HG03575 (cell line): ENCODE measurements around the gene PRKAR1B.

Experiments used
- ATAC-seq: cut with Tn5 transposase; IDR thresholded peaks from one replicate; pipeline ENCODE4 v1.9.1; 2021; ENCODE audit not compliant: unreplicated experiment, insufficient number of reproducible peaks, low FRiP score; ENCODE audit errors: extremely low read depth

Gene PRKAR1B

GRCh38 chr7:602341-603141 is 124.5 kb downstream of the PRKAR1B start:
- ATAC-seq, result no peak

GRCh38 chr7:601595-602340 is 125.3 kb downstream of the PRKAR1B start:
- no peak for ATAC-seq

- no peak for ATAC-seq
These were observed 126.0 kb downstream of the PRKAR1B start for GRCh38 chr7:601036-601594.

- no peak for ATAC-seq
These were observed 126.7 kb downstream of the PRKAR1B start for GRCh38 chr7:600149-601035.

GRCh38 chr7:598899-599298 is 128.2 kb downstream of the PRKAR1B start:
- no peak for ATAC-seq

GRCh38 chr7:597348-598178 is 129.5 kb downstream of the PRKAR1B start:
- no peak for ATAC-seq

GRCh38 chr7:596819-597182 is 130.3 kb downstream of the PRKAR1B start:
- ATAC-seq, result no peak

GRCh38 chr7:596071-596818 is 130.8 kb downstream of the PRKAR1B start:
- no peak for ATAC-seq

GRCh38 chr7:595621-596010 is 131.5 kb downstream of the PRKAR1B start:
- ATAC-seq, result no peak

GRCh38 chr7:594920-595620 is 132.0 kb downstream of the PRKAR1B start:
- no peak for ATAC-seq

- no peak for ATAC-seq
These were observed 132.7 kb downstream of the PRKAR1B start for GRCh38 chr7:594212-594913.

- no peak for ATAC-seq
These were observed 133.6 kb downstream of the PRKAR1B start for GRCh38 chr7:593324-594115.

- ATAC-seq, result no peak
These were observed 135.0 kb downstream of the PRKAR1B start for GRCh38 chr7:591856-592628.

- ATAC-seq, result no peak
These were observed 136.1 kb downstream of the PRKAR1B start for GRCh38 chr7:590731-591551.
